Thyroid gland (tissue), 4 donors: ENCODE results near the gene CCDC7.

Experiments used
- CTCF ChIP-seq, 6 experiments: fragments of 200-600 bp in 3 of 6; fragments of 450-650 bp in 3 of 6; sonication (generic) in 3 of 6; IDR thresholded peaks; one replicate each; pipeline ENCODE4 v1.5.1; 2016 to 2019; ENCODE audit warnings: antibody characterized with exemption in 6 of 6, mild to moderate bottlenecking in 2 of 6, inconsistent platforms in 1 of 6, moderate library complexity in 1 of 6
- POLR2A ChIP-seq, 2 donors: fragments of 450-650 bp; IDR thresholded peaks; one replicate each; pipeline ENCODE4 v1.6.1; 2017; ENCODE audit warnings: antibody characterized with exemption in 2 of 2, mild to moderate bottlenecking in 2 of 2, moderate library complexity in 1 of 2

GRCh38 chr10:32687116-32687515 lies 241.2 kb downstream of the CCDC7 start:
- TF ChIP-seq CTCF (IDR thresholded peaks at IDR 0.05) (no peak), POLR2A (IDR thresholded peaks at IDR 0.05) (no peak)
